GM21528 (cell line): ENCODE results near the gene NUCB1.
"Not testable (repeated sequence)": the region's sequence is repeated elsewhere in the genome, so short reads cannot be mapped to it uniquely, and the experiment has no call there.

Experiments used
- ATAC-seq: cut with Tn5 transposase; IDR thresholded peaks from one replicate; pipeline ENCODE4 v1.9.1; 2021; ENCODE audit warnings: mild to moderate bottlenecking, moderate library complexity; ENCODE audit not compliant: unreplicated experiment, low FRiP score

NUCB1 gene

GRCh38 chr19:48926909-48927308 is 26.8 kb downstream of the NUCB1 start:
- ATAC-seq = no peak

- ATAC-seq = not testable (repeated sequence)
These were observed 27.6 kb downstream of the NUCB1 start for GRCh38 chr19:48927692-48928091.

GRCh38 chr19:48928164-48929025 is 28.3 kb downstream of the NUCB1 start:
- ATAC-seq = no peak

- no peak for ATAC-seq
These were observed 33.3 kb downstream of the NUCB1 start, which contains the start of gene DHDH for GRCh38 chr19:48933382-48933932. DHDH (plus strand) TSS chr19:48933699; CDS start chr19:48933722, 23 bp downstream.

DNA sequence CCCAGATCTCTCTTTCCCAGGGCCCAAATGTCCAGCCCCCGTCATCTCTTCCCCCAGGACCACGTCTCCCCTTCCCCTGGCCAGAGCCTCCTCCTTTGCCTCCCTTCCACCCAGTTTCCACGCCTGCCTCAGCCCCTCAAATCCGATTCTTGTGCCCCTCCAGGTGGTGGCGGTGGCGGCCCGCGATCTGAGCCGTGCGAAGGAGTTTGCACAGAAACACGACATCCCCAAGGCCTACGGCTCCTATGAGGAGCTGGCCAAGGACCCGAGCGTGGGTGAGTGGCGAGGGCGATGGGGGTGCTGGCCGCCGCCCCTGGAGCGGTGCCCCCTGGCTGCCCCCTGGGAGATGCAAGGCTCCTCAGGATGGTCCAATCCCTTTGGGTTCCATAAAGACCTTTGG is 34.7 kb downstream of the NUCB1 start:
- ATAC-seq = no peak

DNA sequence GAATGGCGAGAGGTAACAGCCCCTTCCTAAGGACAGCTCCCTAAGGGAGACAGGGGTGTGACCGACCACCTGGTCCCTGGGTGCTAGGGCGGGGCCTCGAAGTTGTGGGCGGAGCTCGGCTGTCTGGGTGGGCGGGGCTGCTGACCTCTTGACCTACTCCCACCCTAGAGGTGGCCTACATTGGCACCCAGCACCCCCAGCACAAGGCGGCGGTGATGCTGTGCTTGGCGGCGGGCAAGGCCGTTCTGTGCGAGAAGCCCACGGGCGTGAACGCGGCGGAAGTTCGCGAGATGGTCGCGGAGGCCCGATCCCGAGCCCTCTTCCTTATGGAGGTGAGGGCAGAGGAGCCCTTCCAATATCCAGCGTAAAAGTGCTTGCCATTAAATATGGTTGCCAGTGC is 35.8 kb downstream of the NUCB1 start:
- ATAC-seq = no peak

DNA sequence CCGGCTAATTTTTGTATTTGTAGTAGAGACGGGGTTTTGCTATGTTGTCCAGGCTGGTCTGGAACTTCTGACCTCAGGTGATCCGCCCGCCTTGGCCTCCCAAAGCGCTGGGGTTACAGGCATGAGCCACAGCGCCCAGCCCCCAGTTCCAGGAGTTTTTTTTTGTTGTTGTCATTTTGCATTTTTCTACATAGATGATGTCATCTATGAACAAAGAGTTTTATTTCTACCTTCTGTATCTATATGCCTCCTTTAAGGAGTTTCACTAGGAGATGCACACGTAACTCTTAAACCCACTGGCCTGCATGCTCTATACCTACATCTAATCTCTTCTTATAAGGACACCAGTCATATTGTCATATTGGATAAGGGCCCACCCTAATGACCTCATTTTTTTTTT is 38.1 kb downstream of the NUCB1 start:
- ATAC-seq = no peak

GRCh38 chr19:48940902-48941301 is 40.8 kb downstream of the NUCB1 start:
- ATAC-seq = no peak

DNA sequence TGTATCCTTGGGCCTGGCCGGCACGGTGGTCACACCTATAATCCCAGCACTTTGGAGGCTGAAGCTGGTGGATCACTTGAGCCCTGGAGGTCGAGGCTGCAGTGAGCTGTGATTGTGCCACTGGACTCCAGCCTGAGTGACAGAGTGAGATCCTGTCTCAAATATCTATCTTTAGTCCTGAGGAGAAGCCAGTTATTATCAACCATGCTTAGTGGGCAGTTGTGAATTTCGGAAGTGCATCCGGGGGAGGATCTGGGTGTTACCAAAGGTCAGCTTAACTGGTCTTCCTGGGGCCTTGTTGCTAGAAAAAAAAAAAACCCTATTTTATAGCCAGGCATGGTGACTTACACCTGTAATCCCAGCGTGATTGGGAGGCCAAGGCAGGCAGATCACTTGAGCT is 43.0 kb downstream of the NUCB1 start:
- no peak for ATAC-seq

DNA sequence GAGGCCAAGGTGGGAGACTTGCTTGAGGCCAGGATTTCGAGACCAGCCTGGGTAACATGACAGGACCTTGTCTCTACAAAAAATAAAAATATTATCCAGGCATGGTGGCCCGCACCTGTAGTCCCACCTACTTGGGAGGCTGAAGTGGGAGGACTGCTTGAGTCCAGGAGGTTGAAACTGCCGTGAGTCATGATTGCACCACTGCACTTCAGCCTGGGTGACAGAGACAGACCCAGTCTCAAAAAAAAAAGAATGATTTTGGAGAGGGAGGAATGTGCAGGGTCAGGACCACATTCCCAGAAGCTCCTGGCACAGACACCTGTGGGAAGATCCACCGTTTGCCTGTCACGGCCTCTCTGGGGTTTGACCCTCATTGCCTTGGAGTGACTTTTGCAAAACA is 45.3 kb downstream of the NUCB1 start:
- ATAC-seq = no peak

DNA sequence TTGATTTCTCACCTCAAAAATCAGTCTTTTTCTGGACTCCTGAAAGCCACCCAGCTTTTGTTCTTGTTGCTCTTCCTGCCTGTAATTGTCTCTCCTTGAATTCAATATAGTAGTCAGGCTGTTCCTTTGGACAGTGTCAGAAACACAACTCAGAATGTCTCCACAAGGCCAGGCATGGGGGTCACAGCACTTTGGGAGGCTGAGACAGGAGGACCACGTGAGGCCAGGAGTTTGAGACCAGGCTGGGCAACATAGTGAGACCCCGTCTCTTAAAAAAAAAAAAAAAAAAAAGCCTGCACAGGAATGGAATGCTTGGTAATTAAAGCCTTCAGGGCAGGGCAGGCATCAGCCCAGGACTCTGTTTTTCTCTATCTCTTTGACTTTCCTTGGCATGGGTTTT is 45.7 kb downstream of the NUCB1 start:
- no peak for ATAC-seq

GRCh38 chr19:48946463-48947257 is 46.5 kb downstream of the NUCB1 start:
- no peak for ATAC-seq

DNA sequence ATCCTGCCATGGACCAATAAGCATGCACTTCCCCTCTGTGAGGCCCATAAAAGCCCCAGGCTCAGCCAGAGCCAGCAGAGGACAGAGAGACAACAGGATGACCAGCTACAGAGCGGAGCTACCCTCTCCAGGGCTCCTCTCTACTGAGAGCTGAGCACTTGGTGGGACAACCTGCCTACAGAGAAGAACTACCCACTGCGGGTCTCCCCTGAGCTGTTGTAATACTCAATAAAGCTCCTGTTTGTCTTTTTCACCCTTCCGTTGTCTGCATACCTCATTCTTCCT is 47.1 kb downstream of the NUCB1 start:
- no peak for ATAC-seq

DNA sequence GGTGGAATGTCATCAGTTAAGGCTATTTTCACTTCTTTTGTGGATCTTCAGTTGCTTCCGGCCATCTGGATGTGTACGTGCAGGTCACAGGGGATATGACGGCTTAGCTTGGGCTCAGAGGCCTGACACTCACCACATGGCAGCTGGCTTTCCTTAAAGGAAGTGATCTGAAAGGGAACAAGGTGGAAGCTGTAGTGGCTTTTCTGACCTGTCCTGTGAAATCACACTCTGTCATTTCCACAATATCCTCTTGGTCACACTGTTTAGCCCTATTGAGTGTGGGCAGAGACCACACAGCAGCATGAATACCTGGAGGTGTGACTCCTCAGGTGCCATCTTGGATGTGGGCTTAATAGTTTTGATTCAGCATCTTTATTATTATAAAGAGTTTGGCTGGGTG is 50.0 kb downstream of the NUCB1 start:
- no peak for ATAC-seq

- ATAC-seq = no peak
These were observed 50.9 kb downstream of the NUCB1 start for GRCh38 chr19:48950830-48951519.

DNA sequence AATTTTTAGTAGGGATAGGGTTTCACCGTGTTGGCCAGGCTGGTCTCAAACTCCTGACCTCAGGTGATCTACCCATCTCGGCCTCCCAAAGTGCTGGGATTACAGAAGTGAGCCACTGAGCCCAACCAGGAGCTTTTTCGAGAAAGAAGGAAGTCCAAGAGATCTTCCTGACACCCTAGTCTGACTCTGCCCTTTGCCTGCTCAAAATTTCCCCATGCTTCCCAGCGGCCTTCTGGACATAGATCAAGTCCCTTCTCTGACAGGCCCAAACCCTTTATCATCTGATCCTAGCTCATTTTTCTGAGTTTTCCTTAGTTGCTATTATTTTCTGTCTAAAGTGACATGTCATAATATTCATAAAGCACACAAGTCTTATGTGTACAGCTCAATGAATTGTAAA is 53.0 kb downstream of the NUCB1 start:
- ATAC-seq = no peak

GRCh38 chr19:48953990-48954594 is 54.0 kb downstream of the NUCB1 start:
- no peak for ATAC-seq

DNA sequence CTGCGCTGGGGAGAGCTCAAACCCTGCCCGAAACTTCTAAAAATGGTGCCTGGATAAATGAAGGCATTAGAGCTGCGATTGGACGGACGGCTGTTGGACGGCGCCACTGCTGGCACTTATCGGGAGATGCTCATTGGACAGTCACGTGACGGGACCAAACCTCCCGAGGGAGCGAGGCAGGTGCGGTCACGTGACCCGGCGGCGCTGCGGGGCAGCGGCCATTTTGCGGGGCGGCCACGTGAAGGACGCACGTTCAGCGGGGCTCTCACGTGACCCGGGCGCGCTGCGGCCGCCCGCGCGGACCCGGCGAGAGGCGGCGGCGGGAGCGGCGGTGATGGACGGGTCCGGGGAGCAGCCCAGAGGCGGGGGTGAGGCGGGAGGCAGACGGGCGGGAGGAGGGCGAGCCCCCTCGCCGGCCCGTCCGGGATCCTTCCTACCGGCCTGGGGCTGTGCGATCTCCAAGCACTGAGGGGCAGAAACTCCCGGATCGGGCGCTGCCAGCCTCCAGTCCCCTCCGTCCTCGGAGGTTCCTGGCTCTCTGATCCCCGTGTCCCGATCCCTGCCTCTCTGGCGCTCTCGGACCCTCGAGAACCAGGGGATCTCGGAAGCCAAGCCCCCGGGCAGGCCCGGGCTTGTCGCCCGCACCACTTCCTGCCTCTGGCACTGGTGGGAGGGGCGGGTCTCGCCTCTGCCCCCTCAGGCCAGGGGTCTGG is 54.6 kb downstream of the NUCB1 start, which contains the start of gene BAX:
BAX (plus strand) TSS at position 281 of the 713 bp plus-strand sequence; CDS start at position 335, 54 bp downstream.
- ATAC-seq = peak; percentile 76

DNA sequence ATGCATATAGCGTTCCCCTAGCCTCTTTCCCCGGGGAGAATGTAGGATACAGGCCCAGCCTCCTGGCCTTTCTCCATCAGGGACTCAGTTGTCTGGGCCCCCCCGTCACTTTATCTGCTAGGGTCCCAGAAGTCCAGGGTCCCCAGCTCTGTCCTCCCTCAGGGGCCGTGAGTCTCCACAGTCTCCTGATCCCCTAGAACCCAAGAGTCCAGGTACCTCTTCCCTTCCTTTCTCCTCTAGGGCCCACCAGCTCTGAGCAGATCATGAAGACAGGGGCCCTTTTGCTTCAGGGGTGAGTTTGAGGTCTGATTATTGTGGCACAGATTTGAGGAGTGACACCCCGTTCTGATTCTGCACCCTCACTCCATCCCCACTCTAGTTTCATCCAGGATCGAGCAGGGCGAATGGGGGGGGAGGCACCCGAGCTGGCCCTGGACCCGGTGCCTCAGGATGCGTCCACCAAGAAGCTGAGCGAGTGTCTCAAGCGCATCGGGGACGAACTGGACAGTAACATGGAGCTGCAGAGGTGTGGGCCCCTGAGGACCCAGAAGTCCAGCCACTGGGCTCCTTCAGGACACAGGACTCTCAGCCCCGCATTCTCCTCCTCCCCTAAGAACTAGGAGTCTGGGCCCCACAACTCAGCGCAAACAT is 55.3 kb downstream of the NUCB1 start:
- peak; percentile 13 for ATAC-seq
